ENCODE results near the gene SNAPC5.

The SNAPC5 gene

DNA sequence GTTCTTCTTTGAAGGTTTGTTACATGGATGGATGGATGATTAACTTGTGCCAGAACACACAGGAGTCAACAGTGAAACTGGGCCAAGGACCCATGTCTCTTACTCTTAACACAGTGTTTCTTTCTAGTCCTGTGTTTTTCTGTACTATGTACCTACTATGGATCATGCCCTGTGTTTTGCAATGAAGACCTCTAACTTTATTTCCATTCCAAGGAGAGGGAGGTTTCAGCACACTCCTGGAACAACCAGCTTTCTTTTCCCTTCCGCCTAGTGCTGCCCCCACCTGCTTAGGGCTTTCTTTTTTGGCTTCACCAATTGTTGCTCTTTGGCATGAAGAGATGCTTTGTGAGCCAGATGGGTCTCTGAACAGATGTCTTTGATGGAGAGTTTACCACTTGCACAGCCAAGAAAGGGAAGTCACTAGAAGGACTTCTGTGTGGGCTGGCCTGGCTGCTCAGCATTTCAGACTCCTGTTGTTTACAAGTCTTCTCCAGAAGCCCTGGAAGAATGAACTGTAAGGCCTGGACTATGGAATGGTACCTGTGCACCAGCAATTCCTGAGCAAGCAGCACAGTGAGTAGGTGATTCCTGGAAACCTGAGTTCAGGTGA is 44.5 kb downstream of the SNAPC5 start:
- no peak for FAIRE-seq

DNA sequence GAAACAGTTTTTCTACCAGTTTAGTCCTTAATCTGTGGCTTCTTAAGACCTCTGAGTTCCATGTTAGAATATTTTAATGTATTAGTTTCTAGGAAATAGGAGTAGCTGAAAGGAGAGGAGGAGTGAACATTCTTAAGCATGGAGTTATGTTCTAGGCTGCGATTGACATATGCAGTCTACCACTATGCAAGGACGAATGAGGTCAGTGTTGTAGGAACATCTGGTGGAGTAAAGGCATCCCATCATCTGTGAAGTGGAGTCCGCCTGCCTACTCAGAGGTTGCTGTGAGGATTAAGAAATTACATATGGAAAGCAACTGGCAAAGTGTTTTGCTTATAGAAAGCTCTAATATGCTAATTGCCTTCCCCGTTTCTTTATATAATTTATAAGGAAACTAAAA is 45.1 kb downstream of the SNAPC5 start:
- FAIRE-seq, result no peak

Data from G401.6 (cell line).